Stimulated activated CD8-positive, alpha-beta memory T cell treated with anti-CD3 and anti-CD28 coated beads, Interleukin-12 subunit alpha, Interleukin-12 subunit beta, amount 100 ng/mL, for 4 hours (primary cell): ENCODE data around the gene XPNPEP2.

Experiments used
- DNase-seq: peaks from one replicate; pipeline ENCODE4 v3.0.0-alpha.2; 2020; ENCODE audit warnings: low read depth

XPNPEP2 gene

GRCh38 chrX:129800186-129800585 is 61.4 kb downstream of the XPNPEP2 start:
- DNase-seq, result no peak

DNA sequence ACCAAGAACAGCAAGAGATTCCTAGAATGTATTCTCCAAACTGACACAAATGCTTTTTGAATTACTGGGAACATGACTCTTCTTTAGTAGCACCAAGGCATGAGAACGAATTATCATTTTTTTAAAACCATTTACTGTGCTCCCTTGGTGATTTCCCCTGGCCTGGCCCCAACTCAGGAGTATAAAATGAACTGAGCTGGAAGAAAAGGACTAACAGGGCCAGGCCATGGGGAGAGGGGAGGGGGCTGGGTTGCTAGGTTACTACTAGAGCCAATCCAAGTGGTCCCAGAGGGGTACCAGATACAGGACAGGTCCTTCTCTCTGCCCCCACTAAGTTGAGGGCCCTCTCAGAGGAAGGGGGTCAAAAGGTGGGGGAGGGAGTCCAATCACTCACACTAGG is 64.1 kb downstream of the XPNPEP2 start:
- DNase-seq, result no peak

- DNase-seq, result no peak
These were observed 66.0 kb downstream of the XPNPEP2 start for GRCh38 chrX:129804806-129805205.

GRCh38 chrX:129808158-129808828 is 69.5 kb downstream of the XPNPEP2 start:
- no peak for DNase-seq

GRCh38 chrX:129808829-129809796 is 70.3 kb downstream of the XPNPEP2 start:
- DNase-seq, result no peak

GRCh38 chrX:129813662-129814368 is 75.0 kb downstream of the XPNPEP2 start:
- no peak for DNase-seq

GRCh38 chrX:129818123-129818522 is 79.3 kb downstream of the XPNPEP2 start:
- DNase-seq, result no peak
